WERI-Rb-1 (cell line): Measurements from ENCODE around the gene RBL2.

Experiments used
- DNase-seq: peaks from one replicate; pipeline ENCODE4 v3.0.0-alpha.2; 2020
- H3K27ac ChIP-seq: fragments of 250-450 bp; sonication (Bioruptor Pico); 2 replicates; pipeline ENCODE4 v1.5.1; 2020; ENCODE audit warnings: mild to moderate bottlenecking, moderate library complexity
- H3K27me3 ChIP-seq: fragments of 250-450 bp; sonication (Bioruptor Pico); 2 replicates; pipeline ENCODE4 v1.5.1; 2021; ENCODE audit warnings: mild to moderate bottlenecking, low read depth, moderate library complexity; ENCODE audit not compliant: insufficient read depth, severe bottlenecking
- H3K36me3 ChIP-seq: fragments of 250-450 bp; sonication (Bioruptor Pico); 2 replicates; pipeline ENCODE4 v1.5.1; 2020; ENCODE audit warnings: mild to moderate bottlenecking, moderate library complexity
- H3K4me3 ChIP-seq: 2 replicates; pipeline ENCODE4 v1.5.1; 2011; ENCODE audit warnings: low read depth, mild to moderate bottlenecking, control low read depth, low read length
- H3K9me3 ChIP-seq: fragments of 250-450 bp; sonication (Bioruptor Pico); 2 replicates; pipeline ENCODE4 v1.5.1; 2021; ENCODE audit warnings: mild to moderate bottlenecking, moderate library complexity; ENCODE audit not compliant: severe bottlenecking
- TF ChIP-seq, protein P1 (sequence below): IDR thresholded peaks from 2 replicates; pipeline ENCODE4 v1.5.1; 2011; ENCODE audit warnings: low read depth, mild to moderate bottlenecking, control low read depth, inconsistent platforms, low read length

The RBL2 gene

GRCh38 chr16:53523126-53523804 is 89.0 kb downstream of the RBL2 start:
- H3K36me3 ChIP-seq: no peaks in the 10 kb centered on the region
- DNase-seq: no peak
- no peaks in the 10 kb centered on the region for H3K9me3 ChIP-seq
- no peak overlapping the region for H3K27ac ChIP-seq
- no peaks in the 10 kb centered on the region for H3K27me3 ChIP-seq
- H3K4me3 ChIP-seq: no peak overlapping the region
- TF ChIP-seq, protein P1, sequence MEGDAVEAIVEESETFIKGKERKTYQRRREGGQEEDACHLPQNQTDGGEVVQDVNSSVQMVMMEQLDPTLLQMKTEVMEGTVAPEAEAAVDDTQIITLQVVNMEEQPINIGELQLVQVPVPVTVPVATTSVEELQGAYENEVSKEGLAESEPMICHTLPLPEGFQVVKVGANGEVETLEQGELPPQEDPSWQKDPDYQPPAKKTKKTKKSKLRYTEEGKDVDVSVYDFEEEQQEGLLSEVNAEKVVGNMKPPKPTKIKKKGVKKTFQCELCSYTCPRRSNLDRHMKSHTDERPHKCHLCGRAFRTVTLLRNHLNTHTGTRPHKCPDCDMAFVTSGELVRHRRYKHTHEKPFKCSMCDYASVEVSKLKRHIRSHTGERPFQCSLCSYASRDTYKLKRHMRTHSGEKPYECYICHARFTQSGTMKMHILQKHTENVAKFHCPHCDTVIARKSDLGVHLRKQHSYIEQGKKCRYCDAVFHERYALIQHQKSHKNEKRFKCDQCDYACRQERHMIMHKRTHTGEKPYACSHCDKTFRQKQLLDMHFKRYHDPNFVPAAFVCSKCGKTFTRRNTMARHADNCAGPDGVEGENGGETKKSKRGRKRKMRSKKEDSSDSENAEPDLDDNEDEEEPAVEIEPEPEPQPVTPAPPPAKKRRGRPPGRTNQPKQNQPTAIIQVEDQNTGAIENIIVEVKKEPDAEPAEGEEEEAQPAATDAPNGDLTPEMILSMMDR: no peak

DNA sequence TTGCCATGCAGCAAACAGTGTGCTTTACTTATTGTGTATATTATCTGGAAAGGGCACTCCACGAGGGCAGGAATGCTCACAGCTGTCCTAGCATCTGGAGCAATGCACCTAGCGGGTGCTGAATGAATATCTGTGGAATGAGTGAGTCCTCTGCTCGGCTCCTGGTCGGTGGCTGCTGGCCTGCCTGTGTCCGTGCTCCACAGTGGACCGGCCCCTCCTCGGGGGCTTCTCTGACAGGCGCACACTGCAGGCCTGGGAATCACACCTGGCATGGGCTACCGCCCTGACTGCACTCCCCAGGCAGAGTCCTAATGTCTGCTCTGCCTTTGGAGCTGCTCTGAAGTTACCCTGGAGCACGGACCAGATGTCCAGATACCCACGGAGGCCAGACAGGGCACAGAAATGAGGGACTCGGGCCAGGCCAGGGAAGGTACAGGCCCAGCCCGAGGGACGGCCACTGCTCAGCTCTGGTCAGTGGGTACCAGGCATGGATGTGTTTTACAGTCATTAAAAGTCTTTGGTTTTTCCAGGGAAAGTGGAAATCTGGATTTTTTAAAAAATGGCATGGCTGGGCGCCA is 89.8 kb downstream of the RBL2 start:
- H3K4me3 ChIP-seq: no peak overlapping the region
- no peak for DNase-seq
- H3K27me3 ChIP-seq: no peaks in the 10 kb centered on the region
- H3K36me3 ChIP-seq: no peaks in the 10 kb centered on the region
- H3K27ac ChIP-seq: no peak overlapping the region
- no peaks in the 10 kb centered on the region for H3K9me3 ChIP-seq
- TF ChIP-seq, protein P1: no peak

DNA sequence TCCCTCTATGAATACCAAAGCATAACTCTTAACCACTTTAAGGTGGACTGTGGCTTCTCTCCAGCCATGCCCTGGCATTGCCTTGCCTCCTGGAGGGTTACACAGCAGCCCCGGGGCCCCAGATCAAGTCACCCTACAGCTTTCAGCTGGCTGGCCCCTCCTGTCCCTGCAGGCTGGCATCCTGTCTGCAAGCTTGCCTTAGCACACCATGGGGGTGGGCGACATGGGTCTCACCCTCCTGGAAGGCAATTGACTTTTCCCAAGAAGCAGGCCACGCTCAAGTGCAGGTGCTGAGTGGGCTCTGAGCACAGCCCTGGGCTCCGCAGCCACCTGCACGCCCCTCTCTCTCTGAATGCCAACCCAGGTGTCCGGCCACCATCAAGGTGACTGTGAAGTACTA is 94.5 kb downstream of the RBL2 start:
- TF ChIP-seq, protein P1: no peak
- Histone ChIP-seq H3K9me3 (no peaks in the 10 kb centered on the region), H3K27ac (no peak overlapping the region), H3K4me3 (no peak overlapping the region), H3K36me3 (no peaks in the 10 kb centered on the region), H3K27me3 (no peaks in the 10 kb centered on the region)
- DNase-seq: no peak

- no peak overlapping the region for H3K4me3 ChIP-seq
- no peak for DNase-seq
- H3K9me3 ChIP-seq: no peaks in the 10 kb centered on the region
- no peak overlapping the region for H3K27ac ChIP-seq
- TF ChIP-seq, protein P1: no peak
- no peaks in the 10 kb centered on the region for H3K36me3 ChIP-seq
- H3K27me3 ChIP-seq: no peaks in the 10 kb centered on the region
Observed at GRCh38 chr16:53529513-53529912, 95.2 kb downstream of the RBL2 start.

DNA sequence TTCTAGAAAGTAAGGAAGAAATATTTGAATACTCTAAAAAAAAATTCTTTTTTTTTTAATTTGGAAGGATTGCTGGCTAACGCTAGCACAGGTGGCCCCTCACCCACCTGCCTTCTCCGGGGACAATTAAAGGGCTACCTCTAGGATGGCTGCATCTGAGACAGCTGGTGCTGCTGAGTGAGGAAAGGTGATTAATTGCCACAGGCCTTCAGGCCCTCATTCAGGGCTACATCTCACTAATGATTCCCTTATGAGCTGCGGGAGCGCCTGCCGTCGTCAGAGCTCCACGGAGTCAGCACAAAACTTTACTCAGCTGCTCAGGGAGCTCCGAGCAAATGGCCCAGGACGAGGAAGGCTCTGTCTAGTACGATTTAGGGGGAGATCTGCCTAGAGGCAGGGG is 95.8 kb downstream of the RBL2 start:
- DNase-seq: peak; percentile 65
- TF ChIP-seq, protein P1: no peak
- H3K4me3 ChIP-seq: no peak overlapping the region
- H3K9me3 ChIP-seq: no peaks in the 10 kb centered on the region
- H3K27ac ChIP-seq: 0 out of 2 replicates have a peak overlapping the region, but pooled peaks have one; percentile 36
- no peaks in the 10 kb centered on the region for H3K27me3 ChIP-seq
- no peaks in the 10 kb centered on the region for H3K36me3 ChIP-seq
